HG03575 (cell line): ENCODE measurements around the gene FEV.

Experiments used
- ATAC-seq: cut with Tn5 transposase; IDR thresholded peaks from one replicate; pipeline ENCODE4 v1.9.1; 2021; ENCODE audit not compliant: unreplicated experiment, insufficient number of reproducible peaks, low FRiP score; ENCODE audit errors: extremely low read depth

FEV gene

DNA sequence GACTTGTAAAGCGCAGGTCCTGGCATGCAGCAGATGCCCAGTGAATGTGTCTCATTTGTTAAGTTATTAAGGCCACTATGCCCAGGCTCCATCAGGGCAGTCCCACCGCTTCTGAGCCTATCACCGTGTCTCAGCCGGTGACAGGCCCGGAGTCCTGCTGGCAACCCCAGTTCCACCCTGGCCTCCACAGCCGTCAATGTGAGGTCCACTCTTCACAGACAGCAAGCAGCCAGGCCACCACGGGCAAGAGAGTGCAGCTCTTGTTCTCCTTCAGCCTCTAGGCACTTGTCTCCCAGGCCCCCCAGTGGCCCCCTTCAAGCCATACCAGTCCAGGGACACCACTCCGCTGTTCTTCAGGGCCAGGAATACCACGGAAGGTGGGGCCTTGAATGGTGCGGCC, 33.7 kb upstream of the FEV start:
- no peak for ATAC-seq

DNA sequence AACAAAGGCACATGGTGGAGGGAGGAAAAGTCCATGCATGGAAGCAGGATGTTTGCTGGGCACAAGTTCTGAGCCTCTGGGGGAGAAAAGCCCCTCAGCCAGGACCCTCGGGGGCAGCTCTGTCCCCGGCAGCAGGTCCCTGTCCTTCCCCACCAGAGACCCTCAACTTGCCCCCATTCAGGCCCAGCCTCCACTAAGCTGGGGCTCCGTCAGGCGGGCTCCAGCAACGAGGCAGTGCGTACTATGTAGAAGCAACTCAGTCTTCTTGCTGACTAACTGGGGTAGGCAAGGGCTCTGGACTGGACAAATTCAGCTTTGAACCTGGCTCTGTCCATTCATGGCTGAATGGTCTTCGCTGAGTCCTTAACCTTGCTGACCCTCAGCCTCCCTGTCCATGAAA, 33.3 kb upstream of the FEV start:
- ATAC-seq, result no peak

DNA sequence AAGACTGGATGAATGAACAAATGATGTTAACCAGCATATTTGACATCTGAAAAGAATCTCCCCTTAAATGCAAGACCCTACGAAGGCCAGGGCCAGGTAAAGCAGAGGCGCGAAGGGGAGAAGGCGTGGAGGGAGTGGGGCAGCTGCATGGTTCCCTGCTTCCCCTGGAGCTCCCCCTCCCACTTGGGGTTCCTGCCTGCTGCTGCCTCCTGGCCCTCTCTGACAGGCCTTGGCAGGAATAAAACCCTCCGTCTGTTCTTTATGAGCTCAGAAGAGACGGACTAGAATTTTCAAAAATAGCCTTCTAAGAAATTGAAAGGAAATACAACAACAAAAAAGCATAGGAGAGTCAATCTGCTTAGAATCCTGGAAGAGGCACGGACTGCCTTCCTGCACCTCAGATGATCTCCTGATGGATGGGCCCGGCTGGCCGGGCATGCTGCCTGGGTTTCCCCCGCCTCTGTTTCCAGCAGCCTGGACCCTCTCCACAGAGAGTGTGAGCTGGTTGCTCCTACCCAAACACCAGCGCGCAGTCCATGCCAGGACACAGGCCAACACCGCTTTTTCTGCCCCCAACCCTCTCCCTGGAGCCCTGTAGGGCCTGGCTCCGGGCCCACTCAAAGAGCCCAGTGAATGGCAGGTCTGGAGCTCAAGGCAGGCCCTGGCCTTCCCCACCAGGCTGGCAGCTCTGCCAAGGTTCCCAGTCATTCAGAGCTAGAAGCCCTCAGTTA, 32.4 kb upstream of the FEV start:
- ATAC-seq, result no peak

DNA sequence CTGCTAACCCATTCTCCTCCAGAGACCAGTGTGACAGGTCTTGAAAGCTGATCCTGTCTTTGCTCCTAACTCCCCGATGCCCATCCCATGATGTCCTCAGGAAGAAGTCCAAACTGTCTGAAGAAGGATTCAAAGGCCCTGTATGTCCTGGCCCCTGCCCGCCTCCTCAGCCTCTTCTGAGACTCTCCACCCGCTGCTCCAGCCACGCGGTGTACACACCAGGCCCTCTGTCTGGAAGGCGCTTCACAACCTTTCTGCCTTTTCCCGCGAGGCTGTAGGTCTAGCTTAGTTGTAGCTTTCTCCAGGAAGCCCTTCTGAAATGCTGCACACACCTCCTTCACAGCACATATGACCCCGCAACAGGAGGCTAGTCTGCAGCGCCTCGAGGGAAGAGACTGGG, 31.7 kb upstream of the FEV start:
- no peak for ATAC-seq

GRCh38 chr2:219010873-219011272, 25.9 kb upstream of the FEV start:
- no peak for ATAC-seq

DNA sequence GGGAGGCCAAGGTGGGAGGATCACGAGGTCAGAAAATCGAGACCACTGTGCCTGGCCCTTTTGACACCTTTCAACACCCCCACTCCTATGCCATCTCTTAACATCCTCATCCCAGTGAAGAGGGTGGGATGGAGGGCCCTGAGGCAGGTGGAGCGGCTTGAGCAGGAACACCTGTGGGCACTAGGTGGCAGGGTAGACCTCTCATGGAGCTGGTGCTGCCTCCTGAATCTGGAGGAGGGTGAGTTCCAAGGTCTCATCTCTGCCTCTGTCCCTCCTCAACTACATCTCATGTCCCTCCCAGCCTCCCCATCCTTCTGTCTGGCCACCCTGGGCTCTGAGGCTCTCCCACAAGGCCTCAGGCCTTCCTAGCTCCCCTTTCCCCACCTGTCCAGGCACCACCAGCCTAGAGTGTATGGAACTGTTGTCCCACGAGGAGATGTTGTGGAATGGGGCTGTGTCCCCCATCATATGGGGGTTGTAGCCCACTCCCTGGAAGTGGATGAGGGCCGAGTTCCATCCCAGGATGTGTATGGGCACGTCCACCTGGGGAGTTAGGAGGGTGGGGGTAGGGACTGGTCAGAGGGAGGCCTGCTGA, 25.3 kb upstream of the FEV start:
- ATAC-seq, result no peak

- no peak for ATAC-seq
These were observed 24.3 kb upstream of the FEV start for GRCh38 chr2:219009294-219009693.

GRCh38 chr2:219003979-219004378, 19.0 kb upstream of the FEV start:
- ATAC-seq, result no peak

DNA sequence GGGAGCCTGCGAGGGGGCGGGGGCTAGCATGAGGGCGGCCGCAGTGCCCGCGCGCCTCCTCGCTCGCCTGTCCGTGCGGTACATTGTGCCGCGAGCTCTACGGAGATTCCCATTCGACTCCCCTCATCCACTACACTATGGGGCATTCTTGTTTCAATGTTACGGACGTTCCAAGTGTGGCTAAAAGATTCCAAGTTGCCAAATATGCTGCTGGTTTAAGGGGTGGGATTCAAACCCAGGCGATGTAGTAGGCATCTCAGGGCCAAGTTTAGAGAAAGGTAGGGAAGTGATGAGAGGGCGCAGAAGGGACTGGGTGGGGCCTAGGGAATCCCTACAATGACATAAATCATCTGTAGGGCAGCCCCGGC, 18.3 kb upstream of the FEV start:
- ATAC-seq, result no peak

DNA sequence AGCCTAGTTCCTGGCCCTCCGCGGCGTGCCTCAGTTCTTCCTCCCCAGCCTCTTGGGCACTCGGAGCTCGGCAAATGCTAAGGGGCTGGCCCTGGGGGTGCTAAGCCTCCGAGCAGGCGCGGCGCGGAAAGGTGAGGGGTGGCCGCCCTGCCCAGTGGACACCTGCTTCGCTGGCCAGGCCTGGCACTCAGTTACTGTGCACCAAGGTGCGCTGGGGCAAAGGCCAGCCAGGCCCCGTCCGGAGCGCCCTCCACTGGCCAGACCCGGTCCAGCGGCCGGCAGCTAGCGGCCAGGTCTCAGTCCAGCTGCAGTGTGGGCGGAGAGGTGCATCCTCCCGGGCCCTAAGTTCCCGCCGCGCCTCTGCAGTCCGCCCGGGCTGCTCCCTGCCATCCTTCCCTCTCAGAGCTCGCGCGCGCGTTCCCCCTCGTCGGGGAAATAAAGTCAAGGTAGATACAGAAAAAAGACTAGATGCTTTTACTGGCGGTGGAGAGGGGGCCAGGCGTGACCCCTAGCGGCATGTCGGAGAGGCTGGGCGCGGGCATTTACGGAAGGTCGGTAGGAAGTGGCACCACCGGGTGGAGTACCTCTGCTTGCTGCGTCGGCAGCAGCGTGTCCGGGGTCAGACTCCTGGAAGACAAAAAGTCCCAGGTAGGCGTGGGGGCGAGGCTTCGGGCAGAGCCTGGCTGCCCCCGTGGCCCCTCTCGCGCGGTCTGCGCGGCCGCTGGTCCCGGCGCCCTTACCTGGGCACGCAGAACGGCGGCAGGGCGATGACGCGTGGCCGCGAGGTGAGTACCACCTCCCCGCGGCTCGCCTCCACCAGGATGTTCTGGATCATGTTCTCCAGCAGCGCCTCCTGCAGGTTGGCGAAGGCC, 17.6 kb upstream of the FEV start:
- ATAC-seq, result no peak

GRCh38 chr2:219001577-219002394, 16.8 kb upstream of the FEV start:
- no peak for ATAC-seq

DNA sequence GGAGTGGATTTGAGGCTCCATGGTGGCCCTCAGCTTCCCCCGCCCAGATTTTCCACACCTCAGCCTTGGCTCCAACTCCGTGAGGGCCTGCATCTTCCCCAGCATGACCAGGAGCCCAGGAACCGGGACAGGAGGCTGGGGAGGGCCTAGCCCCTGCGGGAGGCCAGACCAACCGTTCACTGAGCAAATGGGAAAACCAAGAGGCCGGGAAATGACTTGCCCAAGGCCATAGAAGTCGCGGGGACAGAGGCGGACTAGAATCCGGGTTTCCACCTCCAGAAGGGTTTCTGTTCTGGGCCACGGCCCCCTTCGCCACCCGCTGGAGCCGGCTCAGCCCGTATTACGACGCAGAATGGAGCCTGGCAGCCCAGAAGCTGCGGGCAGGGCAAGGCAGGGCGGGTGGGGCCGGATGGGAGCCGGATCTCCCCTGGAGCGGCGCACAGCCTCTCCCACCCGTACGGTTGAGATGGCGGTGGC, 16.2 kb upstream of the FEV start:
- ATAC-seq, result no peak

GRCh38 chr2:219000569-219000960, 15.6 kb upstream of the FEV start:
- ATAC-seq, result no peak

GRCh38 chr2:218999881-219000568, 15.0 kb upstream of the FEV start:
- no peak for ATAC-seq

DNA sequence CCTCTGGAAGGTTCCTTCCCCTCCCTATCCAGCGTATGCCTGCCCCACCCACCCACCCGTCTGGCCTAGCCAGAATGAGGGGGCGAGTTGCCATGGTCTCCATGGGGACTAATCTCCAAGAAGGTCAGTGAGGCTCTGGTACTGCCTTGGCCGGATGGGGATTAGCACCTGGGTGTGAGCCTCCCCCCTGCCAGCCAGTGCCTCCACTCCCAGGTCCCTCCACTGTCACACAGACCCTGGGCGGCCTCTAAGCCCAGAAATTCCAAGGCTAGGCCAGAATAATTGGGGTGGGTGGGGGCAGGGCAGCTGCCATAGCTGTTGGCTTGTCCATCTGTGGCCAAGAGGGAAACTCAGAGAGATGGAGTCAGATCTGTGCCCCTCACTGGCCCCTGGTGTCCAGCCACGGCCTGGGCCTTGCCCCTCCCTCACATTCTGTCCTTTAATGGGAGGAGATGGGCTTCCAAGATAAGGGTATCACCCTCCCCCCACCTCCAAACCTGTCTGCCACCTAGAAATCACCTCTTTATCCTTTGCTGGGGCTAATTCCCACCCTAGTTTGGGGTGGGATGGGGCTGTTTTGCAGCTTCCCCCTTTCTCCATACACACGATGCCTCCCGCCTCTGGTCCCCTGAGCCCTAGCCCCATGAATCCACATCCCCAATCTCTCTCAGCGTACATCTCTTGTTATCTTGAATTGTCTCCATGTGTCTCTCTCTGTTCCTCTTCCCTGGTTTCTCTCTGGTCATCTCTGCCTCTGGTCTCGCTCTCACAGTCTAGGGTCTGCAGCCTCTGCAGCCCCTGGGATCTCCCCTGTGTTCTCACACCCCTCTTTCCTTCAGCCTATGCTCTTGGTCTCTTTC, 14.3 kb upstream of the FEV start:
- no peak for ATAC-seq

DNA sequence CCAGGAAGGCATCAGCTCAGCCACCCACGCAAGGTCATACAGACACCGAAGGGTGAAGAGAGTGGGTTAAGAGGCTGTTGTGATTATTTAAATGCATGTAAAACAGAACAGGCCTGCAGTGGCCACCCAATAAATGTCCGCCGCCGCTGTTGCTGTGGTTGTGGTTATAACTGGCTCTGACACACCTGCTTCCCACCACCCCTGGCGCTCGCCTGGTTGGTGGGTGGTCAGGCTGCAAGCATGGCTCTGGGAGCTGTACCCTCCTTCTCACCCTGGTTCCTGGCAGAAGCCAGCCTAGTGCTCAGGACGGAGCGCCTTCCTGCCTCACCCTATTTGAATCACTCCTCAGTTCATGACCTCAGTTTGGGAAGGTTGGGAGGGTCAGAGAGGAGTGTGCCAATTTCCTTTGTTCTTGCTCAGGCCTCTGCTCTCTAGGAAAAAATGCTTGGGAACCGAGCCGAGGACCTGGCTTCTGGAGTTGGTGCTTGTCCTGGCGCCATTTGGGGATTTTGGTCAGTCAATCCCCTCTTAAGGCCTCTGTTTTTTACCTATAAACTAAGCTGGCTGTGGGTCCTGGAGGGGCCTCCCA, 13.5 kb upstream of the FEV start:
- no peak for ATAC-seq

GRCh38 chr2:218997731-218998130, 12.7 kb upstream of the FEV start:
- ATAC-seq, result no peak
